H9 (cell line): ENCODE measurements around the gene AMOTL1. TPM values are rescaled to one million over a fixed set of nuclear protein-coding genes. Genes with fewer than 3 reads are reported as not detected.

Experiments
- DNase-seq: peaks from one replicate; pipeline ENCODE4 v3.0.0-alpha.2; 2017
- H2AFZ ChIP-seq: one replicate; pipeline ENCODE4 v1.6.1; 2013; ENCODE audit warnings: mild to moderate bottlenecking, low read length, control low read depth, moderate library complexity
- H2AK5ac ChIP-seq: 2 replicates; pipeline ENCODE4 v1.6.1; 2013; ENCODE audit warnings: low read length, control low read depth, mixed read lengths; ENCODE audit not compliant: insufficient read length
- H2BK120ac ChIP-seq: one replicate; pipeline ENCODE4 v1.6.1; 2013; ENCODE audit warnings: low read depth, mild to moderate bottlenecking, low read length, control low read depth, inconsistent platforms; ENCODE audit not compliant: poor library complexity, severe bottlenecking
- H2BK12ac ChIP-seq: 2 replicates; pipeline ENCODE4 v1.6.1; 2013; ENCODE audit warnings: low read length, control low read depth, mixed read lengths, low read depth; ENCODE audit not compliant: insufficient read length
- H2BK15ac ChIP-seq: 2 replicates; pipeline ENCODE4 v1.6.1; 2013; ENCODE audit warnings: low read depth, low read length, control low read depth
- H2BK20ac ChIP-seq: one replicate; pipeline ENCODE4 v1.6.1; 2013; ENCODE audit warnings: low read depth, mild to moderate bottlenecking, low read length, control low read depth, inconsistent platforms; ENCODE audit not compliant: poor library complexity, severe bottlenecking
- H2BK5ac ChIP-seq: 2 replicates; pipeline ENCODE4 v1.6.1; 2013; ENCODE audit warnings: low read length, control low read depth, mixed read lengths; ENCODE audit not compliant: insufficient read length
- H3K14ac ChIP-seq: 2 replicates; pipeline ENCODE4 v1.6.1; 2013; ENCODE audit warnings: low read length, control low read depth; ENCODE audit not compliant: insufficient read depth
- H3K18ac ChIP-seq: 2 replicates; pipeline ENCODE4 v1.6.1; 2013; ENCODE audit warnings: low read depth, mild to moderate bottlenecking, mixed read lengths, low read length, control low read depth; ENCODE audit not compliant: insufficient read length
- H3K23ac ChIP-seq: 2 replicates; pipeline ENCODE4 v1.6.1; 2013; ENCODE audit warnings: low read length, control low read depth, mixed read lengths, low read depth; ENCODE audit not compliant: insufficient read length
- H3K23me2 ChIP-seq: 2 replicates; pipeline ENCODE4 v1.6.1; 2013; ENCODE audit warnings: low read depth, mild to moderate bottlenecking, mixed read lengths, low read length, control low read depth; ENCODE audit not compliant: insufficient read length, poor library complexity, severe bottlenecking
- H3K27ac ChIP-seq: 2 replicates; pipeline ENCODE4 v1.5.1; 2013; ENCODE audit warnings: low read length, control low read depth, mixed read lengths, low read depth; ENCODE audit not compliant: insufficient read length
- H3K27me3 ChIP-seq: 2 replicates; pipeline ENCODE4 v1.6.1; 2013; ENCODE audit warnings: low read length, control low read depth, inconsistent platforms; ENCODE audit not compliant: insufficient read depth
- H3K4ac ChIP-seq: 2 replicates; pipeline ENCODE4 v1.6.1; 2013; ENCODE audit warnings: low read depth, mild to moderate bottlenecking, control low read depth, inconsistent platforms, low read length, moderate library complexity
- H3K4me1 ChIP-seq: 2 replicates; pipeline ENCODE4 v1.6.1; 2013; ENCODE audit warnings: low read length, control low read depth, inconsistent platforms; ENCODE audit not compliant: insufficient read depth
- H3K4me2 ChIP-seq: 2 replicates; pipeline ENCODE4 v1.6.1; 2013; ENCODE audit warnings: low read length, control low read depth, mixed read lengths; ENCODE audit not compliant: insufficient read length, insufficient read depth
- H3K56ac ChIP-seq: 2 replicates; pipeline ENCODE4 v1.6.1; 2013; ENCODE audit warnings: low read depth, mild to moderate bottlenecking, mixed read lengths, low read length, control low read depth; ENCODE audit not compliant: insufficient read length
- H3K79me1 ChIP-seq: 2 replicates; pipeline ENCODE4 v1.6.1; 2013; ENCODE audit warnings: low read depth, mild to moderate bottlenecking, moderate library complexity, low read length, control low read depth, inconsistent platforms; ENCODE audit not compliant: insufficient read depth, poor library complexity, severe bottlenecking
- H3K79me2 ChIP-seq: 2 replicates; pipeline ENCODE4 v1.6.1; 2013; ENCODE audit warnings: low read length, control low read depth, inconsistent platforms; ENCODE audit not compliant: insufficient read depth
- H3K9ac ChIP-seq: 2 replicates; pipeline ENCODE4 v1.6.1; 2013; ENCODE audit warnings: low read length, control low read depth, mixed read lengths; ENCODE audit not compliant: insufficient read length; ENCODE audit errors: extremely low read depth
- H3K9me3 ChIP-seq: one replicate; pipeline ENCODE4 v1.6.1; 2013; ENCODE audit warnings: low read depth, low read length, inconsistent platforms; ENCODE audit not compliant: control insufficient read depth
- H3T11ph ChIP-seq: one replicate; pipeline ENCODE4 v1.6.1; 2013; ENCODE audit warnings: mild to moderate bottlenecking, low read length, control low read depth, inconsistent platforms
- H4K20me1 ChIP-seq: one replicate; pipeline ENCODE4 v1.6.1; 2013; ENCODE audit not compliant: control insufficient read depth, insufficient read length, insufficient read depth
- H4K5ac ChIP-seq: 2 replicates; pipeline ENCODE4 v1.6.1; 2013; ENCODE audit warnings: low read depth, mild to moderate bottlenecking, mixed read lengths, low read length, control low read depth; ENCODE audit not compliant: insufficient read length
- H4K8ac ChIP-seq: replicated peaks from 2 replicates; pipeline ENCODE4 v1.6.1; 2013; ENCODE audit warnings: low read length, control low read depth, mixed read lengths, low read depth; ENCODE audit not compliant: insufficient read length
- H4K91ac ChIP-seq: 2 replicates; pipeline ENCODE4 v1.6.1; 2013; ENCODE audit warnings: low read depth, mild to moderate bottlenecking, moderate library complexity, mixed read lengths, low read length, control low read depth; ENCODE audit not compliant: insufficient read length
- H3K27ac Mint-ChIP-seq, 3 experiments: 2 replicates in 2 of 3; 3 replicates in 1 of 3; pipeline ENCODE4 v1.8.0; 2020 to 2021; ENCODE audit warnings: mixed read lengths in 3 of 3, mild to moderate bottlenecking in 1 of 3, moderate library complexity in 1 of 3
- H3K27me3 Mint-ChIP-seq: 2 replicates; pipeline ENCODE4 v1.8.0; 2021; ENCODE audit warnings: low read depth, mild to moderate bottlenecking, moderate library complexity, mixed read lengths
- H3K36me3 Mint-ChIP-seq, 3 experiments: 2 replicates in 2 of 3; 3 replicates in 1 of 3; pipeline ENCODE4 v1.8.0; 2020 to 2021; ENCODE audit warnings: low read depth in 3 of 3, mixed read lengths in 3 of 3; ENCODE audit not compliant: insufficient read depth in 1 of 3
- H3K4me1 Mint-ChIP-seq, 2 experiments: 2 replicates each; pipeline ENCODE4 v1.8.0; 2020; ENCODE audit warnings: mixed read lengths in 2 of 2
- H3K4me3 Mint-ChIP-seq, 2 experiments: 2 replicates in 1 of 2; 3 replicates in 1 of 2; pipeline ENCODE4 v1.8.0; 2020 to 2021; ENCODE audit warnings: mild to moderate bottlenecking in 2 of 2, mixed read lengths in 2 of 2, moderate library complexity in 1 of 2
- H3K9me3 Mint-ChIP-seq, 2 experiments: 2 replicates in 1 of 2; 3 replicates in 1 of 2; pipeline ENCODE4 v1.8.0; 2020; ENCODE audit warnings: mild to moderate bottlenecking in 2 of 2, mixed read lengths in 2 of 2, moderate library complexity in 1 of 2
- WGBS: extraction: QIAGEN DNeasy Blood & Tissue Kit; methylation state at CpG from one replicate; pipeline ENCODE4 v1.1.7; 2013; ENCODE audit warnings: missing lambda C conversion rate, low lambda C conversion rate, mixed read lengths; ENCODE audit not compliant: insufficient read length; ENCODE audit errors: extremely low coverage; 5-methylcytosine and 5-hydroxymethylcytosine counted together
- total RNA-seq: library from RNA; stranded (reverse); gene quantifications from 2 replicates; pipeline ENCODE4 v1.2.1, GENCODE V29; 2021
- TF ChIP-seq, protein P1 (sequence below): fragments of 200-600 bp; sonication (generic); conservative IDR thresholded peaks from 3 replicates; pipeline ENCODE4 v1.8.0; 2021; ENCODE audit warnings: antibody characterized with exemption, mild to moderate bottlenecking

AMOTL1 gene
- total RNA-seq, 1 experiment from 2014 or later: 18.5 TPM

DNA sequence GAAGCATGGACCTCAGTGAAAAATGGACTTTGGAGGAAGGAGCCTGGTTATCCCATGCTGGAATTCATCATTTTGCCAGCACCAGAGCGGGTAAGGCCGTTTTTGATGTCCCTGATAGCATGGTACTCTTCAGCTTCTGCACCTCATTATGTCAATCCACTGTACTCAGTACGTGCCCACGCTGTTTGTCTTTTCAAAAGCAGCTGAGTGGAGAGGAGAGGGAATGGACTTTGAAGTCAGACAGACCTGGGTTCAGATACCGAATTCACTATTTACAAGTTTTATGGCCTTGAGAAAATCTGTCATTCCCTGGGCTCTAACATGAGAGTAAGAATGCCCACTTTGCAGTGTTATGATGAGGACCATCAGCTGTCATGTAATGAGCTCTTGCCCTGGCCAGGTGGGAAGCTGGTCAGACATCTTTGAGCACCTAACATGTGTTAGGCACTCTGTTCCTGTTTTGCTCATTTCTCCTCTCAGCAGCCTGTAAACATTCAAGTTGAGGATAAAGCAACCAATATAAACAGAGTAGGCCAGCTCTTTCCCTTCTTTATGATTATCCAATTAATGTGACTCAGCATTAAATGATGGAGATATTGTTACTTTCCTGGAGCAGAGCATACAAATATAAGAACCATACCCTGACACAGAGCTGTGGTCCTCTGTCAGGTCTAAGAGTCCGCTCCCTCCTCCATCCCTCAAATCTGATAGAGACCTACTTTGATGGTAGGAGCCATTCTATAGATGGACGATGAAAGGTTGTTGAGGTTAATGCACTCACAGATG is 39.0 kb upstream of the AMOTL1 start:
- H4K5ac ChIP-seq: no peak overlapping the region
- no peak overlapping the region for H3K4me3 Mint-ChIP-seq
- no peak overlapping the region for H3K27ac ChIP-seq
- no peak overlapping the region for H3K23ac ChIP-seq
- H3K4ac ChIP-seq: no peak overlapping the region
- no peak overlapping the region for H3K9ac ChIP-seq
- H2AK5ac ChIP-seq: no peak overlapping the region
- H3K4me1 ChIP-seq: peaks cover 10% of the 10 kb centered on the region; the same call in 1 of the 2 replicates
- no peak overlapping the region for H2BK12ac ChIP-seq
- H3K79me1 ChIP-seq: no peaks in the 10 kb centered on the region
- no peak overlapping the region for H4K91ac ChIP-seq
- peaks cover 0 to 1% (median 0%) of the 10 kb centered on the region in 3 experiments; a peak in 1 of 7 replicates for H3K36me3 Mint-ChIP-seq
- peaks cover 19 to 26% of the 10 kb centered on the region in 2 experiments for H3K4me1 Mint-ChIP-seq
- no peak for DNase-seq
- no peak overlapping the region for H3T11ph ChIP-seq
- no peak overlapping the region for H2BK5ac ChIP-seq
- H3K9me3 Mint-ChIP-seq: no peaks in the 10 kb centered on the region
- no peak overlapping the region for H3K56ac ChIP-seq
- no peak overlapping the region for H4K8ac ChIP-seq
- no peak overlapping the region for H3K27ac Mint-ChIP-seq
- H3K14ac ChIP-seq: no peak overlapping the region
- H3K4me2 ChIP-seq: no peak overlapping the region
- no peak overlapping the region for H3K18ac ChIP-seq
- no peaks in the 10 kb centered on the region for H3K9me3 ChIP-seq
- TF ChIP-seq, protein P1, sequence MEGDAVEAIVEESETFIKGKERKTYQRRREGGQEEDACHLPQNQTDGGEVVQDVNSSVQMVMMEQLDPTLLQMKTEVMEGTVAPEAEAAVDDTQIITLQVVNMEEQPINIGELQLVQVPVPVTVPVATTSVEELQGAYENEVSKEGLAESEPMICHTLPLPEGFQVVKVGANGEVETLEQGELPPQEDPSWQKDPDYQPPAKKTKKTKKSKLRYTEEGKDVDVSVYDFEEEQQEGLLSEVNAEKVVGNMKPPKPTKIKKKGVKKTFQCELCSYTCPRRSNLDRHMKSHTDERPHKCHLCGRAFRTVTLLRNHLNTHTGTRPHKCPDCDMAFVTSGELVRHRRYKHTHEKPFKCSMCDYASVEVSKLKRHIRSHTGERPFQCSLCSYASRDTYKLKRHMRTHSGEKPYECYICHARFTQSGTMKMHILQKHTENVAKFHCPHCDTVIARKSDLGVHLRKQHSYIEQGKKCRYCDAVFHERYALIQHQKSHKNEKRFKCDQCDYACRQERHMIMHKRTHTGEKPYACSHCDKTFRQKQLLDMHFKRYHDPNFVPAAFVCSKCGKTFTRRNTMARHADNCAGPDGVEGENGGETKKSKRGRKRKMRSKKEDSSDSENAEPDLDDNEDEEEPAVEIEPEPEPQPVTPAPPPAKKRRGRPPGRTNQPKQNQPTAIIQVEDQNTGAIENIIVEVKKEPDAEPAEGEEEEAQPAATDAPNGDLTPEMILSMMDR: no peak
- WGBS: no CpG with 5 or more reads among the region's 7 CpGs
- H3K27me3 ChIP-seq: no peaks in the 10 kb centered on the region
- no peak overlapping the region for H2BK20ac ChIP-seq
- H2BK120ac ChIP-seq: no peak overlapping the region
- H2AFZ ChIP-seq: no peak overlapping the region
- peaks cover 7% of the 10 kb centered on the region for H3K27me3 Mint-ChIP-seq
- no peaks in the 10 kb centered on the region for H3K79me2 ChIP-seq
- H3K23me2 ChIP-seq: no peaks in the 10 kb centered on the region
- H2BK15ac ChIP-seq: no peak overlapping the region
- H4K20me1 ChIP-seq: peaks cover 3% of the 10 kb centered on the region
